HG03108 (cell line): ENCODE results near the gene RSU1.

Experiments used
- ATAC-seq: cut with Tn5 transposase; IDR thresholded peaks from one replicate; pipeline ENCODE4 v1.9.1; 2021; ENCODE audit warnings: moderate library complexity; ENCODE audit not compliant: unreplicated experiment

Gene RSU1

GRCh38 chr10:16745061-16745460 is 72.2 kb downstream of the RSU1 start:
- ATAC-seq, result no peak

- no peak for ATAC-seq
Observed at GRCh38 chr10:16742165-16742960, 74.9 kb downstream of the RSU1 start.

- ATAC-seq, result no peak
Observed at GRCh38 chr10:16741540-16741939, 75.7 kb downstream of the RSU1 start.

- no peak for ATAC-seq
Observed at GRCh38 chr10:16737420-16737819, 79.8 kb downstream of the RSU1 start.

GRCh38 chr10:16735671-16736070 is 81.6 kb downstream of the RSU1 start:
- ATAC-seq, result no peak

- ATAC-seq, result no peak
Observed at GRCh38 chr10:16732376-16732775, 84.8 kb downstream of the RSU1 start.

- ATAC-seq, result no peak
Observed at GRCh38 chr10:16728266-16728665, 89.0 kb downstream of the RSU1 start.

- ATAC-seq, result no peak
Observed at GRCh38 chr10:16727666-16728065, 89.6 kb downstream of the RSU1 start.

GRCh38 chr10:16724509-16724908 is 92.7 kb downstream of the RSU1 start:
- no peak for ATAC-seq

- no peak for ATAC-seq
Observed at GRCh38 chr10:16720812-16721211, 96.4 kb downstream of the RSU1 start.

GRCh38 chr10:16717622-16718395 is 99.4 kb downstream of the RSU1 start:
- ATAC-seq, result no peak

- no peak for ATAC-seq
Observed at GRCh38 chr10:16716051-16716450, 101.2 kb downstream of the RSU1 start.

GRCh38 chr10:16713290-16713689 is 103.9 kb downstream of the RSU1 start:
- no peak for ATAC-seq

GRCh38 chr10:16712883-16713282 is 104.3 kb downstream of the RSU1 start:
- ATAC-seq, result no peak

- no peak for ATAC-seq
Observed at GRCh38 chr10:16700331-16700730, 116.9 kb downstream of the RSU1 start.

GRCh38 chr10:16699435-16700057 is 117.7 kb downstream of the RSU1 start:
- ATAC-seq, result no peak

GRCh38 chr10:16698461-16698860 is 118.8 kb downstream of the RSU1 start:
- ATAC-seq, result no peak

GRCh38 chr10:16690417-16690816 is 126.8 kb downstream of the RSU1 start:
- no peak for ATAC-seq

GRCh38 chr10:16689696-16690095 is 127.5 kb downstream of the RSU1 start:
- no peak for ATAC-seq

- ATAC-seq, result no peak
Observed at GRCh38 chr10:16689227-16689626, 128.0 kb downstream of the RSU1 start.

- ATAC-seq, result no peak
Observed at GRCh38 chr10:16686054-16686902, 130.9 kb downstream of the RSU1 start.
